A549 (cell line): Measurements from ENCODE around the gene PARD6B.

Source experiments
- CTCF ChIP-seq: fragments of >200 bp; sonication (Bioruptor Twin); formaldehyde crosslinking; IDR thresholded peaks from 3 replicates; pipeline ENCODE4 v1.5.1; 2016
- ELK1 ChIP-seq: fragments of 150-350 bp; IDR thresholded peaks from 2 replicates; pipeline ENCODE4 v1.6.1; 2014; ENCODE audit warnings: low read depth, mild to moderate bottlenecking, low read length
- EP300 ChIP-seq, 2 experiments: fragments of >200 bp; sonication (Bioruptor Twin); formaldehyde crosslinking; IDR thresholded peaks; 2 replicates in 1 of 2; 3 replicates in 1 of 2; pipeline ENCODE4 v1.6.1; 2016 to 2017
- FOSL2 ChIP-seq, 2 experiments: fragments of 450-650 bp in 1 of 2; fragments of >200 bp in 1 of 2; sonication (Bioruptor Twin) in 1 of 2; formaldehyde crosslinking; IDR thresholded peaks; 2 replicates each; pipeline versions ENCODE4 v1.5.0 to v1.6.1; 2016 to 2020; ENCODE audit warnings: mild to moderate bottlenecking in 1 of 2, moderate library complexity in 1 of 2
- HDAC2 ChIP-seq: fragments of 200-600 bp; sonication (generic); IDR thresholded peaks from 2 replicates; pipeline ENCODE4 v1.6.1; 2016
- JUN ChIP-seq, 2 experiments: fragments of >200 bp; sonication (Bioruptor Twin); formaldehyde crosslinking; IDR thresholded peaks; 2 replicates in 1 of 2; 3 replicates in 1 of 2; pipeline ENCODE4 v1.6.1; 2016 to 2017
- KDM1A ChIP-seq: fragments of 200-600 bp; sonication (generic); IDR thresholded peaks from 2 replicates; pipeline ENCODE4 v1.6.1; 2016; ENCODE audit warnings: low read depth, mild to moderate bottlenecking
- POLR2A ChIP-seq: IDR thresholded peaks from 2 replicates; pipeline ENCODE4 v1.6.1; 2012; ENCODE audit warnings: mild to moderate bottlenecking, low read length
- SMC3 ChIP-seq: fragments of >200 bp; sonication (Bioruptor Twin); formaldehyde crosslinking; IDR thresholded peaks from 3 replicates; pipeline ENCODE4 v1.6.1; 2018; ENCODE audit warnings: inconsistent platforms
- SREBF2 ChIP-seq: fragments of 450-650 bp; IDR thresholded peaks from 2 replicates; pipeline ENCODE4 v1.6.1; 2014; ENCODE audit warnings: mild to moderate bottlenecking, moderate library complexity
- USF2 ChIP-seq: fragments of 450-650 bp; IDR thresholded peaks from 2 replicates; pipeline ENCODE4 v1.6.1; 2014; ENCODE audit warnings: antibody characterized with exemption

GRCh38 chr20:50726955-50727791 is 4.2 kb upstream of the PARD6B start:
- TF ChIP-seq POLR2A, result no peak
- no peak for TF ChIP-seq KDM1A
- TF ChIP-seq SMC3, result no peak
- TF ChIP-seq HDAC2, result no peak
- TF ChIP-seq CTCF, result no peak
- TF ChIP-seq JUN (IDR thresholded peaks at IDR 0.05), result no peak
- no peak for TF ChIP-seq EP300 (IDR thresholded peaks at IDR 0.05)
- no peak for TF ChIP-seq USF2
- no peak for TF ChIP-seq SREBF2
- TF ChIP-seq ELK1, result no peak
- TF ChIP-seq FOSL2 (IDR thresholded peaks at IDR 0.05), result no peak
- no peak for TF ChIP-seq FOSL2 (CRISPR knock-in tag; IDR thresholded peaks at IDR 0.05)
